ENCODE data around the gene CACNB4. TPM values are rescaled to one million over a fixed set of nuclear protein-coding genes. Genes with fewer than 3 reads are reported as not detected.

CACNB4 gene
- total RNA-seq, 1 experiment from 2014 or later: not detected

DNA sequence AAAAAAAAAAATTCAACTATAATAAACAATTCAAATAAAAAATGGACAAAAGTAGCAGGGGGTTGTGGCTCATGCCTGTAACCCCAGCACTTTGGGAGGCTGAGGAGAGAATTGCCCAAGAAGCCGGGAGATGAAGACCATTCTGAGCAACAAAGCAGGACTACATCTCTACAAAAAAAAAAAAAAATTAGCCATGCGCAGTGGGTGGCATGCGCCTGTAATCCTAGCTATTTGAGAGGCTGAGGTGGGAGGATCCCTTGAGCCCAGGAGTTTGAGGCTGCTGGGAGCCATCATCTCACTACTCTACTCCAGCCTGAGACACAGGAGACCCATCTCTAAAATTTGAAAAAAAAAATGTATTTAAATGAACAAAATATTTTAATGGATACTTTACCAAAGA is 4.4 kb upstream of the CACNB4 start:
- intact Hi-C loops (cut with micrococcal nuclease): no loop called here
- Histone ChIP-seq H4K20me1 (ENCODE audit: low read length) (no peaks in the 10 kb centered on the region), H3K79me2 (ENCODE audit: low read length) (no peaks in the 10 kb centered on the region), H3K9me2 (replicated peaks; ENCODE audit: low read length) (no peaks in the 10 kb centered on the region), H3F3A (ENCODE audit: low read length, unreplicated experiment) (no peaks in the 10 kb centered on the region), H3K27me3 (ENCODE audit: low read length) (peaks cover 32% of the 10 kb centered on the region), H3K4me3 (ENCODE audit: low read length) (no peak overlapping the region), H3K9me3 (ENCODE audit: low read length) (no peaks in the 10 kb centered on the region), H3K27ac (ENCODE audit: low read length) (no peak overlapping the region), H3K4me2 (ENCODE audit: low read length) (no peak overlapping the region), H3K4me1 (ENCODE audit: insufficient read depth, low read length) (peaks cover 16% of the 10 kb centered on the region; the same call in 1 of the 2 replicates), H3K9ac (ENCODE audit: low read length) (no peak overlapping the region), H3K36me3 (ENCODE audit: low read depth, low read length) (no peaks in the 10 kb centered on the region), H2AFZ (ENCODE audit: low read length) (no peak overlapping the region)
- POLR2A ChIA-PET (ENCODE audit: unreplicated experiment): no interaction called here
- ATAC-seq (no peak), DNase-seq (no peak)
- BruUV-seq (replicated peaks): no TSS peak
- TF ChIP-seq EZH2phosphoT487 (IDR thresholded peaks at IDR 0.05; ENCODE audit: borderline replicate concordance, low read length): no peak
- TF ChIP-seq, protein P1, sequence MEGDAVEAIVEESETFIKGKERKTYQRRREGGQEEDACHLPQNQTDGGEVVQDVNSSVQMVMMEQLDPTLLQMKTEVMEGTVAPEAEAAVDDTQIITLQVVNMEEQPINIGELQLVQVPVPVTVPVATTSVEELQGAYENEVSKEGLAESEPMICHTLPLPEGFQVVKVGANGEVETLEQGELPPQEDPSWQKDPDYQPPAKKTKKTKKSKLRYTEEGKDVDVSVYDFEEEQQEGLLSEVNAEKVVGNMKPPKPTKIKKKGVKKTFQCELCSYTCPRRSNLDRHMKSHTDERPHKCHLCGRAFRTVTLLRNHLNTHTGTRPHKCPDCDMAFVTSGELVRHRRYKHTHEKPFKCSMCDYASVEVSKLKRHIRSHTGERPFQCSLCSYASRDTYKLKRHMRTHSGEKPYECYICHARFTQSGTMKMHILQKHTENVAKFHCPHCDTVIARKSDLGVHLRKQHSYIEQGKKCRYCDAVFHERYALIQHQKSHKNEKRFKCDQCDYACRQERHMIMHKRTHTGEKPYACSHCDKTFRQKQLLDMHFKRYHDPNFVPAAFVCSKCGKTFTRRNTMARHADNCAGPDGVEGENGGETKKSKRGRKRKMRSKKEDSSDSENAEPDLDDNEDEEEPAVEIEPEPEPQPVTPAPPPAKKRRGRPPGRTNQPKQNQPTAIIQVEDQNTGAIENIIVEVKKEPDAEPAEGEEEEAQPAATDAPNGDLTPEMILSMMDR (conservative IDR thresholded peaks at IDR 0.05; ENCODE audit: low read depth, low read length): no peak
- TF ChIP-seq EZH2 (IDR thresholded peaks at IDR 0.05; ENCODE audit: low read length, unreplicated experiment): no peak
- CTCF ChIA-PET: no interaction called here

DNA sequence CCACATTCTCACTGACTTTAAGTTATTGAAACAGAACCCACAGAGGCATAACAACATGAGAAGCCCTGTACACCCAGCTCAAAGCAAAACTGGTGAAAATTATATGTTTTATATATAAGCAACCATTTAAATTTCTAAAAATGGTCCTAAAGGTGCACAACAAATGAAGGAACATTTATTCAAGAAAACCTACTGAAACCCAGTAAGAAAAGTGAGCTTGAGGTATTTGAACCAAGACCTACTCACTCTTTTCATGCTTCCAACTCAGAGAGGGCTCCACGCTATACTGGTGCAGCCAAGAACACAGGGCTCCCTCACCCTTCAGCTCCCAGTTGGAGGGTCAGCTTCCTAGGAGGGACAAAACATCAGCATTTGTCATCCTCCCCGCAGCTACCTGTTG is 2.1 kb upstream of the CACNB4 start:
- Histone ChIP-seq H3K4me3 (ENCODE audit: low read length) (no peak overlapping the region), H3K36me3 (ENCODE audit: low read depth, low read length) (no peaks in the 10 kb centered on the region), H3K27ac (ENCODE audit: low read length) (no peak overlapping the region), H3K9me2 (replicated peaks; ENCODE audit: low read length) (no peaks in the 10 kb centered on the region), H3K9me3 (ENCODE audit: low read length) (no peaks in the 10 kb centered on the region), H3K27me3 (ENCODE audit: low read length) (peaks cover 52% of the 10 kb centered on the region), H2AFZ (ENCODE audit: low read length) (no peak overlapping the region), H4K20me1 (ENCODE audit: low read length) (no peaks in the 10 kb centered on the region), H3K79me2 (ENCODE audit: low read length) (no peaks in the 10 kb centered on the region), H3F3A (ENCODE audit: low read length, unreplicated experiment) (no peaks in the 10 kb centered on the region), H3K4me1 (ENCODE audit: insufficient read depth, low read length) (peaks cover 20% of the 10 kb centered on the region; the same call in 1 of the 2 replicates), H3K4me2 (ENCODE audit: low read length) (no peak overlapping the region), H3K9ac (ENCODE audit: low read length) (no peak overlapping the region)
- ATAC-seq (no peak), DNase-seq (no peak)
- no TSS peak for BruUV-seq (replicated peaks)
- ChIA-PET POLR2A (ENCODE audit: unreplicated experiment) (no interaction called here), CTCF (no interaction called here)
- intact Hi-C loops (cut with micrococcal nuclease): no loop called here
- TF ChIP-seq EZH2 (IDR thresholded peaks at IDR 0.05; ENCODE audit: low read length, unreplicated experiment) (no peak), EZH2phosphoT487 (IDR thresholded peaks at IDR 0.05; ENCODE audit: borderline replicate concordance, low read length) (no peak)
- TF ChIP-seq, protein P1 (conservative IDR thresholded peaks at IDR 0.05; ENCODE audit: low read depth, low read length): no peak

DNA sequence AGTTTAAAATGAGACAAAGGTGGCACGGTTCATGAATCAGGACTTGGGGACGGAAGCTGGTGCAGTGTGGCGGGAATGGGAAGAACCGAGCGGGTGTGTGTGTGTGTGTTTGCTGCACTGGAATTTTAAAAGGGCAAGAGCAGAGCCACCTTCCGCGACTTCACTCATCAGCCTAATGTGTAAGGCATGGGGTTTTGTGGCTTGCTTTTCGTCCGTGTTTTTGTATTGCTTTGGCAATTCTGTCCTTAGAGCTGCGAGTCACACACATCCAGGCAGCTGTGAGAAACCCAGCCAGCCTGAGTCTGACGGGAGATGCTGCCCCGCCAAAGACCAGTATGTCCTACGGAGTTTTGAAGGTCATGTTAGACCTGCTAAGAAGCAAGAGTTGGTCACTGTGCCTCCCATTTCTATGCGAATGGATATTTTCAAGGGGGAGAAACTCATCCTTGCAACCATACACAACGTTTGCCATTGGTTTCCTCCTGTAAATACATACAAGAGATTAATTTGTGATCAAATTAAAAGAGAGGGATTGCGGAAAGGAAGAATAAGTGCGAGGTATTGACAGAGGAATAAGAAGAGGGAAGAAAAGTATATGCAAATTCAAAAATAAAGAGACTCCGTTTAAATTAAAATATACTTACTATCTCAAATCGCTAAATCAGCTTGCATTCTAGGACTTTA is 665 bp upstream of the CACNB4 start:
- peak overlapping the region; percentile 60; the same call in 1 of the 2 replicates for H2AFZ ChIP-seq (ENCODE audit: low read length)
- ATAC-seq (peak; percentile 26; the same call in 1 of the 2 replicates), DNase-seq (peak; percentile 2)
- peak overlapping the region; percentile 62 for H3K4me3 ChIP-seq (ENCODE audit: low read length)
- no peaks in the 10 kb centered on the region for H4K20me1 ChIP-seq (ENCODE audit: low read length)
- H3K27ac ChIP-seq (ENCODE audit: low read length): no peak overlapping the region
- no peaks in the 10 kb centered on the region for H3F3A ChIP-seq (ENCODE audit: low read length, unreplicated experiment)
- H3K4me1 ChIP-seq (ENCODE audit: insufficient read depth, low read length): peaks cover 20% of the 10 kb centered on the region; the same call in 1 of the 2 replicates
- POLR2A ChIA-PET (ENCODE audit: unreplicated experiment): no interaction called here
- TF ChIP-seq EZH2phosphoT487 (IDR thresholded peaks at IDR 0.05; ENCODE audit: borderline replicate concordance, low read length) (peak; percentile 32; the same call in 1 of the 2 replicates), EZH2 (IDR thresholded peaks at IDR 0.05; ENCODE audit: low read length, unreplicated experiment) (no peak)
- CTCF ChIA-PET: no interaction called here
- no peak overlapping the region for H3K9ac ChIP-seq (ENCODE audit: low read length)
- H3K9me2 ChIP-seq (replicated peaks; ENCODE audit: low read length): no peaks in the 10 kb centered on the region
- BruUV-seq (replicated peaks): no TSS peak
- intact Hi-C loops (cut with micrococcal nuclease): no loop called here
- no peaks in the 10 kb centered on the region for H3K36me3 ChIP-seq (ENCODE audit: low read depth, low read length)
- H3K9me3 ChIP-seq (ENCODE audit: low read length): no peaks in the 10 kb centered on the region
- H3K4me2 ChIP-seq (ENCODE audit: low read length): peak overlapping the region; percentile 74
- peaks cover 66% of the 10 kb centered on the region for H3K27me3 ChIP-seq (ENCODE audit: low read length)
- H3K79me2 ChIP-seq (ENCODE audit: low read length): no peaks in the 10 kb centered on the region

All from PC-3 (cell line).